ENCODE measurements around the gene MTHFS. TPM values are rescaled to one million over a fixed set of nuclear protein-coding genes. Genes with fewer than 3 reads are reported as not detected.

The MTHFS gene
- total RNA-seq, 1 donor from 2014 or later = 6.1 TPM

- no peak for FAIRE-seq
- no peak for DNase-seq (ENCODE audit: low spot score in 2 of 2)
Measured at GRCh38 chr15:79881254-79881653, 15.6 kb downstream of the MTHFS start.

GRCh38 chr15:79878078-79878705 lies 18.6 kb downstream of the MTHFS start:
- FAIRE-seq (no peak), DNase-seq (ENCODE audit: low spot score in 2 of 2) (no peak)

- DNase-seq (ENCODE audit: low spot score in 2 of 2) = no peak
- no peak for FAIRE-seq
Measured at GRCh38 chr15:79875213-79875612, 21.6 kb downstream of the MTHFS start.

- no peak for DNase-seq (ENCODE audit: low spot score in 2 of 2)
- FAIRE-seq = no peak
Measured at GRCh38 chr15:79874242-79874641, 22.6 kb downstream of the MTHFS start.

GRCh38 chr15:79872358-79873017 lies 24.3 kb downstream of the MTHFS start:
- FAIRE-seq = no peak
- DNase-seq (ENCODE audit: low spot score in 2 of 2) = no peak

- DNase-seq (ENCODE audit: low spot score in 2 of 2) (no peak), FAIRE-seq (no peak)
Measured at GRCh38 chr15:79868554-79868953, 28.3 kb downstream of the MTHFS start.

- DNase-seq (ENCODE audit: low spot score in 2 of 2) (no peak), FAIRE-seq (no peak)
Measured at GRCh38 chr15:79863886-79864285, 32.9 kb downstream of the MTHFS start.

GRCh38 chr15:79862191-79862590 lies 34.6 kb downstream of the MTHFS start:
- DNase-seq (ENCODE audit: low spot score in 2 of 2) = no peak
- FAIRE-seq = no peak

GRCh38 chr15:79860661-79861060 lies 36.2 kb downstream of the MTHFS start:
- no peak for DNase-seq (ENCODE audit: low spot score in 2 of 2)
- no peak for FAIRE-seq

GRCh38 chr15:79858469-79858868 lies 38.3 kb downstream of the MTHFS start:
- DNase-seq (ENCODE audit: low spot score in 2 of 2) (no peak), FAIRE-seq (peak; percentile 96)

GRCh38 chr15:79853492-79854328 lies 43.1 kb downstream of the MTHFS start:
- DNase-seq (ENCODE audit: low spot score in 2 of 2) (peak in 1 of 2 donors; percentile 28), FAIRE-seq (peak; percentile 24)

- DNase-seq (ENCODE audit: low spot score in 2 of 2) = peak in 1 of 2 donors; percentile 24
- no peak for FAIRE-seq
Measured at GRCh38 chr15:79849789-79850188, 47.0 kb downstream of the MTHFS start.

- DNase-seq (ENCODE audit: low spot score in 2 of 2) = no peak
- FAIRE-seq = no peak
Measured at GRCh38 chr15:79846539-79846938, 50.3 kb downstream of the MTHFS start.

- DNase-seq (ENCODE audit: low spot score in 2 of 2) (no peak), FAIRE-seq (no peak)
Measured at GRCh38 chr15:79844221-79844620, 52.6 kb downstream of the MTHFS start.

GRCh38 chr15:79837846-79838245 lies 59.0 kb downstream of the MTHFS start:
- DNase-seq (ENCODE audit: low spot score in 2 of 2) (no peak), FAIRE-seq (no peak)

- no peak for FAIRE-seq
- no peak for DNase-seq (ENCODE audit: low spot score in 2 of 2)
Measured at GRCh38 chr15:79834495-79834894, 62.3 kb downstream of the MTHFS start.

GRCh38 chr15:79832367-79833120 lies 64.3 kb downstream of the MTHFS start:
- FAIRE-seq (no peak), DNase-seq (ENCODE audit: low spot score in 2 of 2) (no peak)

- FAIRE-seq (no peak), DNase-seq (ENCODE audit: low spot score in 2 of 2) (no peak)
Measured at GRCh38 chr15:79831604-79832003, 65.2 kb downstream of the MTHFS start.

GRCh38 chr15:79829950-79830349 lies 66.9 kb downstream of the MTHFS start:
- no peak for FAIRE-seq
- DNase-seq (ENCODE audit: low spot score in 2 of 2) = no peak

GRCh38 chr15:79828447-79828846 lies 68.4 kb downstream of the MTHFS start:
- no peak for DNase-seq (ENCODE audit: low spot score in 2 of 2)
- FAIRE-seq = no peak

- DNase-seq (ENCODE audit: low spot score in 2 of 2) (no peak), FAIRE-seq (no peak)
Measured at GRCh38 chr15:79826800-79827199, 70.0 kb downstream of the MTHFS start.
